Measurements from ENCODE around the gene MLLT1.

DNA sequence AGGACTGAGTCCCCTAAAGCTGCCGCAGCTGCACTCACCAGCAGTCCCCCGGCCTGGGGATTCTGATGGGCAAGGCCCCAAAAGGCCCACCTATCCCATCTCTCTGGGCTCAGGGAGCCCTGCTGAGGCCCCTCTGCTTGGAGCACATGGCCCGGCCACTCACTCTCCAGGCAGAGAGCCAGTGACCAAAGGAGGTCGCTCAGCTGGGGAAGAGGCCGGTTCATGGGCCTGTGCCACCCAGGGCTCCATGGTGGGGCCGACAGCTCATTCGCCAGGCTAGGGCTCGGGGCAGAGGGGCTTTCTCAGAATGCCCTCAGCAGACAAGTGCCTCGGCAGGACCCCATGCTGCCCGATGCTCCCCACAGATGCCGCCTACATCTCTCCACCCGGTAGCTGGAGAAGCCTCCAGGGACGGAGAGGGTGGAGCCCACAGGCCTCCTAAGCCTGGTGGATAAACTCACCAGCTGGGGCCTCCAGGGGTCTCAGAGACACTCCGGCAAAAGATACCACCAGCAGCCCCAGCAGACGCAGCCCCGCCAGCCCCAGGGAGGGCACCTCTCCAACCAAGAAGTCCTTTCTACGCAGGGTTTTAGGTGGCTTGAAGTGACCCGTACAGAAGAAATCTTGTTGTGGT, 54.4 kb downstream of the MLLT1 start:
- TF ChIP-seq, protein P1, sequence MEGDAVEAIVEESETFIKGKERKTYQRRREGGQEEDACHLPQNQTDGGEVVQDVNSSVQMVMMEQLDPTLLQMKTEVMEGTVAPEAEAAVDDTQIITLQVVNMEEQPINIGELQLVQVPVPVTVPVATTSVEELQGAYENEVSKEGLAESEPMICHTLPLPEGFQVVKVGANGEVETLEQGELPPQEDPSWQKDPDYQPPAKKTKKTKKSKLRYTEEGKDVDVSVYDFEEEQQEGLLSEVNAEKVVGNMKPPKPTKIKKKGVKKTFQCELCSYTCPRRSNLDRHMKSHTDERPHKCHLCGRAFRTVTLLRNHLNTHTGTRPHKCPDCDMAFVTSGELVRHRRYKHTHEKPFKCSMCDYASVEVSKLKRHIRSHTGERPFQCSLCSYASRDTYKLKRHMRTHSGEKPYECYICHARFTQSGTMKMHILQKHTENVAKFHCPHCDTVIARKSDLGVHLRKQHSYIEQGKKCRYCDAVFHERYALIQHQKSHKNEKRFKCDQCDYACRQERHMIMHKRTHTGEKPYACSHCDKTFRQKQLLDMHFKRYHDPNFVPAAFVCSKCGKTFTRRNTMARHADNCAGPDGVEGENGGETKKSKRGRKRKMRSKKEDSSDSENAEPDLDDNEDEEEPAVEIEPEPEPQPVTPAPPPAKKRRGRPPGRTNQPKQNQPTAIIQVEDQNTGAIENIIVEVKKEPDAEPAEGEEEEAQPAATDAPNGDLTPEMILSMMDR (IDR thresholded peaks at IDR 0.05 in 4 of 5, conservative IDR thresholded peaks at IDR 0.05 in 1 of 5) = no peak
- no peak for TF ChIP-seq POLR2A (IDR thresholded peaks at IDR 0.05)

Data from gastrocnemius medialis (tissue), 4 donors.